ENCODE measurements around the gene MGAT3. TPM values are rescaled to one million over a fixed set of nuclear protein-coding genes. Genes with fewer than 3 reads are reported as not detected.

Gene MGAT3
- total and polyA plus RNA-seq, 2 donors (not counting 3 experiments of a cell fraction or from before 2014, with no cell fraction given) = not detected

DNA sequence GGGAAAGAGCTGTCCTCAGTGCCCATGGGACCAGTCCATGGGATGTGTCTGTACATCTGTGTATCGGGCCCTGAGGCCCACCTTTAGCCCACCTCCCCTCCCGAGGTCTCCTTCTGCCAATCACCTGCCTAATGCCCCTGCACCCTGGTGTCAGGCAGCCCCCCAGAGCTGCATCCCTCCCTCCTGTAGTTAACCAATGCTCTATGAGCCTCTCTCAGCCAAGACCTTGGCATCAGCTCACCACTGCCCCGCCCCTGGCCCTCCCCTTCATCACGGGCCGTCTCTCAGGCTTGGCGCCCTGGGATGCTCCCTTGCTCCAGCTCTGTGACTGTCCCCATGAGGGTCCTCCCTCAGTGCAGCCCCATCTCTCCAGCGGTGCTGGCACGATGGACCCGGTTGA is 18.5 kb downstream of the MGAT3 start:
- no peak overlapping the region for H3K27ac ChIP-seq (ENCODE audit: insufficient read depth, low read depth, low read length)
- TF ChIP-seq JUN (IDR thresholded peaks at IDR 0.05; ENCODE audit: borderline replicate concordance, insufficient read depth, insufficient read length, low read depth) (no peak), POLR2AphosphoS5 (IDR thresholded peaks at IDR 0.05; ENCODE audit: insufficient read depth, low read depth, low read length) (no peak), GATA2 (IDR thresholded peaks at IDR 0.05; ENCODE audit: insufficient read depth, insufficient read length, low read depth, low read length) (no peak), POLR2A (IDR thresholded peaks at IDR 0.05; ENCODE audit: low read depth, low read length) (no peak), FOS (IDR thresholded peaks at IDR 0.05; ENCODE audit: borderline replicate concordance, insufficient read depth, low read length) (no peak), EZH2 (IDR thresholded peaks at IDR 0.05; ENCODE audit: borderline replicate concordance, low read depth, low read length, severe bottlenecking) (no peak), MYC (IDR thresholded peaks at IDR 0.05; ENCODE audit: low read depth, low read length) (no peak)
- TF ChIP-seq, protein P1, sequence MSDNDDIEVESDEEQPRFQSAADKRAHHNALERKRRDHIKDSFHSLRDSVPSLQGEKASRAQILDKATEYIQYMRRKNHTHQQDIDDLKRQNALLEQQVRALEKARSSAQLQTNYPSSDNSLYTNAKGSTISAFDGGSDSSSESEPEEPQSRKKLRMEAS (IDR thresholded peaks at IDR 0.05; ENCODE audit: insufficient read depth, insufficient read length) = no peak
- TF ChIP-seq, protein P2, sequence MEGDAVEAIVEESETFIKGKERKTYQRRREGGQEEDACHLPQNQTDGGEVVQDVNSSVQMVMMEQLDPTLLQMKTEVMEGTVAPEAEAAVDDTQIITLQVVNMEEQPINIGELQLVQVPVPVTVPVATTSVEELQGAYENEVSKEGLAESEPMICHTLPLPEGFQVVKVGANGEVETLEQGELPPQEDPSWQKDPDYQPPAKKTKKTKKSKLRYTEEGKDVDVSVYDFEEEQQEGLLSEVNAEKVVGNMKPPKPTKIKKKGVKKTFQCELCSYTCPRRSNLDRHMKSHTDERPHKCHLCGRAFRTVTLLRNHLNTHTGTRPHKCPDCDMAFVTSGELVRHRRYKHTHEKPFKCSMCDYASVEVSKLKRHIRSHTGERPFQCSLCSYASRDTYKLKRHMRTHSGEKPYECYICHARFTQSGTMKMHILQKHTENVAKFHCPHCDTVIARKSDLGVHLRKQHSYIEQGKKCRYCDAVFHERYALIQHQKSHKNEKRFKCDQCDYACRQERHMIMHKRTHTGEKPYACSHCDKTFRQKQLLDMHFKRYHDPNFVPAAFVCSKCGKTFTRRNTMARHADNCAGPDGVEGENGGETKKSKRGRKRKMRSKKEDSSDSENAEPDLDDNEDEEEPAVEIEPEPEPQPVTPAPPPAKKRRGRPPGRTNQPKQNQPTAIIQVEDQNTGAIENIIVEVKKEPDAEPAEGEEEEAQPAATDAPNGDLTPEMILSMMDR (IDR thresholded peaks at IDR 0.05; ENCODE audit: extremely low read depth in 1 of 2, insufficient read depth in 1 of 2, low read depth in 1 of 2, low read length in 2 of 2) = no peak

More for the DNA sequence above, 18.5 kb downstream of the MGAT3 start:
- Histone ChIP-seq H3K9me1 (replicated peaks; ENCODE audit: control insufficient read depth, extremely low read depth, insufficient read depth, low read length) (no peaks in the 10 kb centered on the region), H3K79me2 (ENCODE audit: control insufficient read depth, insufficient read depth, low read length) (no peaks in the 10 kb centered on the region), H3K4me3 (replicated peaks in 1 of 3; ENCODE audit: insufficient read depth in 1 of 3, low read depth in 1 of 3, low read length in 3 of 3) (no peak overlapping the region), H3K9me3 (replicated peaks; ENCODE audit: control insufficient read depth, insufficient read depth, low read length) (no peaks in the 10 kb centered on the region), H2AFZ (ENCODE audit: low read depth, low read length) (no peak overlapping the region), H4K20me1 (replicated peaks; ENCODE audit: control insufficient read depth, extremely low read depth, insufficient read depth, low read length) (no peaks in the 10 kb centered on the region), H3K9ac (replicated peaks; ENCODE audit: extremely low read depth, insufficient read depth, low read length) (no peak overlapping the region), H3K36me3 (ENCODE audit: control insufficient read depth in 2 of 2, extremely low read depth in 1 of 2, insufficient read depth in 2 of 2, low read length in 2 of 2) (no peaks in the 10 kb centered on the region), H3K4me2 (ENCODE audit: insufficient read depth, low read length) (no peak overlapping the region), H3K4me1 (ENCODE audit: control insufficient read depth, extremely low read depth, insufficient read depth, low read length) (peaks cover 3% of the 10 kb centered on the region), H3K27me3 (ENCODE audit: control insufficient read depth in 2 of 2, insufficient read depth in 2 of 2, low read length in 2 of 2) (no peaks in the 10 kb centered on the region)
- no peak for DNase-seq (ENCODE audit: low read depth, low spot score)
- no peak for FAIRE-seq
- POLR2A ChIA-PET = no interaction called here
- BruUV-seq (replicated peaks) = no TSS peak
- CTCF ChIA-PET = interaction anchor here (0.8 to 1.0 kb wide), 2 partner anchors 8 to 21 kb away, joined by 3 read pairs; no protein-coding TSS in a partner anchor
- dilution Hi-C loops (cut with MboI; ENCODE audit: extremely low pct_ligation_motif_present, low sequenced_read_pairs) (no loop called here), intact Hi-C loops (cut with micrococcal nuclease) (no loop called here)

Measured in endothelial cell of umbilical vein (primary cell).